ENCODE data around the gene EFNA5. TPM values are rescaled to one million over a fixed set of nuclear protein-coding genes. Genes with fewer than 3 reads are reported as not detected.

EFNA5 gene
- total and polyA plus RNA-seq, 2 experiments from 2014 or later = 7.5 to 10.1 TPM

GRCh38 chr5:107570181-107570580 lies 100.6 kb downstream of the EFNA5 start:
- Histone ChIP-seq H3K36me3 (ENCODE audit: insufficient read depth) (no peaks in the 10 kb centered on the region), H3K9me2 (ENCODE audit: insufficient read depth) (no peaks in the 10 kb centered on the region), H3F3A (replicated peaks; ENCODE audit: low read depth) (no peaks in the 10 kb centered on the region; the same call in 1 of the 2 replicates), H3K4me3 (no peak overlapping the region), H3K79me2 (replicated peaks; ENCODE audit: insufficient read depth) (peaks cover 23% of the 10 kb centered on the region), H4K20me1 (replicated peaks; ENCODE audit: insufficient read depth) (no peaks in the 10 kb centered on the region), H3K27ac (ENCODE audit: low read depth) (no peak overlapping the region), H3K27me3 (ENCODE audit: insufficient read depth) (no peaks in the 10 kb centered on the region), H3K4me2 (no peak overlapping the region), H3K4me1 (ENCODE audit: insufficient read depth) (peaks cover 72% of the 10 kb centered on the region), H2AFZ (no peak overlapping the region)
- Mint-ChIP-seq H3K4me3 (no peak overlapping the region), H3K27ac (no peak overlapping the region; the same call in 1 of the 2 replicates), H3K9me3 (no peaks in the 10 kb centered on the region), H3K36me3 (ENCODE audit: low read depth) (no peaks in the 10 kb centered on the region), H3K27me3 (ENCODE audit: insufficient read depth, low read depth, poor library complexity) (no peaks in the 10 kb centered on the region), H3K4me1 (peaks cover 75% of the 10 kb centered on the region)
- TF ChIP-seq CREB1 (CRISPR knock-in tag; IDR thresholded peaks at IDR 0.05; ENCODE audit: low read depth) = no peak
- no peak for TF ChIP-seq JUNB (IDR thresholded peaks at IDR 0.05; ENCODE audit: unreplicated experiment)
- no peak for TF ChIP-seq ZNF331 (CRISPR knock-in tag; IDR thresholded peaks at IDR 0.05; ENCODE audit: low read depth)
- ATAC-seq (no peak), DNase-seq (ENCODE audit: low spot score) (no peak)

- no peaks in the 10 kb centered on the region for H3K36me3 Mint-ChIP-seq (ENCODE audit: low read depth)
- Histone ChIP-seq H3K27me3 (ENCODE audit: insufficient read depth) (no peaks in the 10 kb centered on the region), H3K27ac (ENCODE audit: low read depth) (no peak overlapping the region; the same call in 1 of the 2 replicates), H3F3A (replicated peaks; ENCODE audit: low read depth) (no peaks in the 10 kb centered on the region; the same call in 1 of the 2 replicates), H2AFZ (no peak overlapping the region), H4K20me1 (replicated peaks; ENCODE audit: insufficient read depth) (no peaks in the 10 kb centered on the region), H3K4me1 (ENCODE audit: insufficient read depth) (peaks cover 83% of the 10 kb centered on the region), H3K36me3 (ENCODE audit: insufficient read depth) (no peaks in the 10 kb centered on the region), H3K9me2 (ENCODE audit: insufficient read depth) (no peaks in the 10 kb centered on the region), H3K4me2 (no peak overlapping the region), H3K79me2 (replicated peaks; ENCODE audit: insufficient read depth) (peaks cover 20% of the 10 kb centered on the region; the same call in 1 of the 2 replicates), H3K4me3 (no peak overlapping the region)
- no peak for DNase-seq (ENCODE audit: low spot score)
- peak overlapping the region; percentile 49 for H3K27ac Mint-ChIP-seq
- no peaks in the 10 kb centered on the region for H3K27me3 Mint-ChIP-seq (ENCODE audit: insufficient read depth, low read depth, poor library complexity)
- no peak overlapping the region for H3K4me3 Mint-ChIP-seq
- peaks cover 77% of the 10 kb centered on the region for H3K4me1 Mint-ChIP-seq
- TF ChIP-seq REST (IDR thresholded peaks at IDR 0.05; ENCODE audit: unreplicated experiment) (no peak), NANOG (IDR thresholded peaks at IDR 0.05; ENCODE audit: borderline replicate concordance) (peak; percentile 28; the same call in 1 of the 2 replicates), EZH2 (IDR thresholded peaks at IDR 0.05; ENCODE audit: low read depth, unreplicated experiment) (no peak), ZNF462 (CRISPR knock-in tag; IDR thresholded peaks at IDR 0.05) (no peak), CREB1 (CRISPR knock-in tag; IDR thresholded peaks at IDR 0.05; ENCODE audit: low read depth) (no peak)
- no peaks in the 10 kb centered on the region for H3K9me3 Mint-ChIP-seq
- ATAC-seq = no peak
These were observed 102.7 kb downstream of the EFNA5 start for GRCh38 chr5:107567901-107568671.
